OCI-LY1 (cell line): ENCODE data around the gene FOXC1.
A peak's percentile ranks its signal among the peaks of the same experiment; 100 is the strongest.

Source experiments
- H2AFZ ChIP-seq: fragments of 200-600 bp; sonication (generic), shearing (Covaris generic); 2 replicates; pipeline ENCODE4 v1.6.0; 2014; ENCODE audit warnings: antibody characterized with exemption, mild to moderate bottlenecking, low read length
- H3F3A ChIP-seq: fragments of 200-600 bp; sonication (generic), shearing (Covaris generic); 2 replicates; pipeline ENCODE4 v1.6.0; 2014; ENCODE audit warnings: mild to moderate bottlenecking, antibody characterized with exemption, low read length, moderate library complexity; ENCODE audit not compliant: insufficient read depth
- H3K27ac ChIP-seq: fragments of 200-600 bp; sonication (generic); 2 replicates; pipeline ENCODE4 v1.5.1; 2014; ENCODE audit warnings: low read length, mixed run types, mild to moderate bottlenecking, low read depth; ENCODE audit not compliant: poor library complexity, severe bottlenecking
- H3K27me3 ChIP-seq: fragments of 200-600 bp; sonication (generic); 2 replicates; pipeline ENCODE4 v1.6.0; 2014; ENCODE audit warnings: antibody characterized with exemption, mild to moderate bottlenecking, low read length, moderate library complexity; ENCODE audit not compliant: insufficient read depth
- H3K36me3 ChIP-seq: fragments of 200-600 bp; sonication (generic); 2 replicates; pipeline ENCODE4 v1.6.1; 2014; ENCODE audit warnings: mild to moderate bottlenecking, antibody characterized with exemption, low read length, moderate library complexity, mixed read lengths; ENCODE audit not compliant: insufficient read depth
- H3K4me1 ChIP-seq: fragments of 200-600 bp; sonication (generic); 2 replicates; pipeline ENCODE4 v1.5.1; 2014; ENCODE audit warnings: mild to moderate bottlenecking, low read length, moderate library complexity; ENCODE audit not compliant: insufficient read depth, severe bottlenecking
- H3K4me2 ChIP-seq: fragments of 200-600 bp; sonication (generic), shearing (Covaris generic); 2 replicates; pipeline ENCODE4 v1.6.1; 2014; ENCODE audit warnings: low read length
- H3K4me3 ChIP-seq: fragments of 200-600 bp; sonication (generic); 2 replicates; pipeline ENCODE4 v1.5.1; 2014; ENCODE audit warnings: low read length, low read depth, mild to moderate bottlenecking, mixed read lengths; ENCODE audit not compliant: poor library complexity, severe bottlenecking
- H3K79me2 ChIP-seq: fragments of 200-600 bp; shearing (Covaris generic); 2 replicates; pipeline ENCODE4 v1.6.1; 2016; ENCODE audit warnings: mixed run types, low read length, mixed read lengths; ENCODE audit not compliant: insufficient read depth
- H3K9ac ChIP-seq: fragments of 200-600 bp; sonication (generic), shearing (Covaris generic); 2 replicates; pipeline ENCODE4 v1.6.1; 2014; ENCODE audit warnings: mild to moderate bottlenecking, low read length, mixed read lengths
- H3K9me2 ChIP-seq: fragments of 200-600 bp; sonication (generic), shearing (Covaris generic); 2 replicates; pipeline ENCODE4 v1.6.1; 2014; ENCODE audit warnings: low read depth, mild to moderate bottlenecking, low read length, mixed read lengths
- H3K9me3 ChIP-seq: fragments of 200-600 bp; shearing (Covaris generic); 2 replicates; pipeline ENCODE4 v1.6.1; 2014; ENCODE audit warnings: low read length, mixed read lengths
- H4K20me1 ChIP-seq: fragments of 200-600 bp; sonication (generic), shearing (Covaris generic); 2 replicates; pipeline ENCODE4 v1.6.0; 2016; ENCODE audit warnings: mild to moderate bottlenecking, low read length; ENCODE audit not compliant: insufficient read depth
- EZH2 ChIP-seq: fragments of 200-600 bp; sonication (generic), shearing (Covaris generic); IDR thresholded peaks from 2 replicates; pipeline ENCODE4 v1.8.0; 2017; ENCODE audit warnings: borderline replicate concordance, mixed run types, mild to moderate bottlenecking, antibody characterized with exemption, low read length, moderate library complexity, mixed read lengths
- TF ChIP-seq, protein P1 (sequence below): fragments of 200-600 bp; sonication (generic), shearing (Covaris generic); IDR thresholded peaks from 2 replicates; pipeline ENCODE4 v1.5.1; 2017; ENCODE audit warnings: mild to moderate bottlenecking, antibody characterized with exemption, low read length, moderate library complexity, mixed read lengths

Gene FOXC1

DNA sequence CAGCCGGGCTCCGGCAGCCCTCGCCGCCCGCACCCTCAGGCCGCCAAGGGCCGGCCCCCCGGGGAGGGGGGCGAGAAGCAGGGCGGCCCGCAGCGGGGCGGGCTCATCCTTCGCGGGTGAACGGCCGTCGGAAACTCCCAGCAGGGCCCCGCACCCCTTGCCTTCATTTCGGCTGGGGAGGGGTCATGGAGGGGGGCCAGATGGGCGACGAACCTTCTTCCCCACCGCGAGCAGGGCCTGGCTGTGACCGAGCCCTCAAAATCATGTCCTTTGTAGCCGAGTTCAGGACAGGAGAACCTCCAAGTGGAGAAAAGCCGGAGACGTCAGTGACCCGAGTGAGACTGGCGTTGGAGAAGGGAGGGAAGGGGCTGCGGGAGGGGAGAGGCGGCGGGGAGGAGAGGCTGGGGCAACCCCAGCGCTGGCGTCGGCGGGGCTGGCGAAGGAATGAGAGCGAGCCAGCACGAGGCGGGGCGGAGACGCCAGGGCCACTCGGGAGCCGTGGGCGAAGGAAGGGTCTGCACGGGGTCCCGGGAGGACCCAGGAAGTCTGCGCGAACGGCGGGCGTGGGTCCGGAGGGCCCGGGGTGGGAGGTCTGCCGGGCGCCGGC lies 571 bp upstream of the FOXC1 start:
- peak overlapping the region; percentile 66 for H3K27ac ChIP-seq
- no peak for TF ChIP-seq EZH2
- TF ChIP-seq, protein P1, sequence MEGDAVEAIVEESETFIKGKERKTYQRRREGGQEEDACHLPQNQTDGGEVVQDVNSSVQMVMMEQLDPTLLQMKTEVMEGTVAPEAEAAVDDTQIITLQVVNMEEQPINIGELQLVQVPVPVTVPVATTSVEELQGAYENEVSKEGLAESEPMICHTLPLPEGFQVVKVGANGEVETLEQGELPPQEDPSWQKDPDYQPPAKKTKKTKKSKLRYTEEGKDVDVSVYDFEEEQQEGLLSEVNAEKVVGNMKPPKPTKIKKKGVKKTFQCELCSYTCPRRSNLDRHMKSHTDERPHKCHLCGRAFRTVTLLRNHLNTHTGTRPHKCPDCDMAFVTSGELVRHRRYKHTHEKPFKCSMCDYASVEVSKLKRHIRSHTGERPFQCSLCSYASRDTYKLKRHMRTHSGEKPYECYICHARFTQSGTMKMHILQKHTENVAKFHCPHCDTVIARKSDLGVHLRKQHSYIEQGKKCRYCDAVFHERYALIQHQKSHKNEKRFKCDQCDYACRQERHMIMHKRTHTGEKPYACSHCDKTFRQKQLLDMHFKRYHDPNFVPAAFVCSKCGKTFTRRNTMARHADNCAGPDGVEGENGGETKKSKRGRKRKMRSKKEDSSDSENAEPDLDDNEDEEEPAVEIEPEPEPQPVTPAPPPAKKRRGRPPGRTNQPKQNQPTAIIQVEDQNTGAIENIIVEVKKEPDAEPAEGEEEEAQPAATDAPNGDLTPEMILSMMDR = no peak
- no peaks in the 10 kb centered on the region for H3F3A ChIP-seq
- peak overlapping the region; percentile 73 for H3K4me2 ChIP-seq
- no peak overlapping the region for H2AFZ ChIP-seq
- H3K4me3 ChIP-seq = peak overlapping the region; percentile 70
- H3K27me3 ChIP-seq = no peaks in the 10 kb centered on the region
- peak overlapping the region; percentile 70 for H3K9ac ChIP-seq
- peaks cover 20% of the 10 kb centered on the region; the same call in 1 of the 2 replicates for H3K79me2 ChIP-seq
- peaks cover 72% of the 10 kb centered on the region for H3K4me1 ChIP-seq
- peaks cover 25% of the 10 kb centered on the region for H3K36me3 ChIP-seq
- no peaks in the 10 kb centered on the region for H3K9me2 ChIP-seq
- no peaks in the 10 kb centered on the region for H4K20me1 ChIP-seq
- H3K9me3 ChIP-seq = peaks cover 6% of the 10 kb centered on the region

DNA sequence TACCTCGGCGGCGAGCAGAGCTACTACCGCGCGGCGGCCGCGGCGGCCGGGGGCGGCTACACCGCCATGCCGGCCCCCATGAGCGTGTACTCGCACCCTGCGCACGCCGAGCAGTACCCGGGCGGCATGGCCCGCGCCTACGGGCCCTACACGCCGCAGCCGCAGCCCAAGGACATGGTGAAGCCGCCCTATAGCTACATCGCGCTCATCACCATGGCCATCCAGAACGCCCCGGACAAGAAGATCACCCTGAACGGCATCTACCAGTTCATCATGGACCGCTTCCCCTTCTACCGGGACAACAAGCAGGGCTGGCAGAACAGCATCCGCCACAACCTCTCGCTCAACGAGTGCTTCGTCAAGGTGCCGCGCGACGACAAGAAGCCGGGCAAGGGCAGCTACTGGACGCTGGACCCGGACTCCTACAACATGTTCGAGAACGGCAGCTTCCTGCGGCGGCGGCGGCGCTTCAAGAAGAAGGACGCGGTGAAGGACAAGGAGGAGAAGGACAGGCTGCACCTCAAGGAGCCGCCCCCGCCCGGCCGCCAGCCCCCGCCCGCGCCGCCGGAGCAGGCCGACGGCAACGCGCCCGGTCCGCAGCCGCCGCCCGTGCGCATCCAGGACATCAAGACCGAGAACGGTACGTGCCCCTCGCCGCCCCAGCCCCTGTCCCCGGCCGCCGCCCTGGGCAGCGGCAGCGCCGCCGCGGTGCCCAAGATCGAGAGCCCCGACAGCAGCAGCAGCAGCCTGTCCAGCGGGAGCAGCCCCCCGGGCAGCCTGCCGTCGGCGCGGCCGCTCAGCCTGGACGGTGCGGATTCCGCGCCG lies 994 bp downstream of the FOXC1 start:
- Histone ChIP-seq H3K27ac (no peak overlapping the region), H3K4me3 (peak overlapping the region; percentile 70), H3K79me2 (peaks cover 20% of the 10 kb centered on the region; the same call in 1 of the 2 replicates), H3K9ac (peak overlapping the region; percentile 51; the same call in 1 of the 2 replicates), H3K9me2 (no peaks in the 10 kb centered on the region), H3F3A (peaks cover 1% of the 10 kb centered on the region; the same call in 1 of the 2 replicates), H3K4me2 (peak overlapping the region; percentile 59; the same call in 1 of the 2 replicates), H2AFZ (no peak overlapping the region), H4K20me1 (no peaks in the 10 kb centered on the region), H3K36me3 (peaks cover 35% of the 10 kb centered on the region), H3K9me3 (peaks cover 6% of the 10 kb centered on the region), H3K27me3 (no peaks in the 10 kb centered on the region), H3K4me1 (peaks cover 58% of the 10 kb centered on the region)
- TF ChIP-seq, protein P1 = no peak
- no peak for TF ChIP-seq EZH2

DNA sequence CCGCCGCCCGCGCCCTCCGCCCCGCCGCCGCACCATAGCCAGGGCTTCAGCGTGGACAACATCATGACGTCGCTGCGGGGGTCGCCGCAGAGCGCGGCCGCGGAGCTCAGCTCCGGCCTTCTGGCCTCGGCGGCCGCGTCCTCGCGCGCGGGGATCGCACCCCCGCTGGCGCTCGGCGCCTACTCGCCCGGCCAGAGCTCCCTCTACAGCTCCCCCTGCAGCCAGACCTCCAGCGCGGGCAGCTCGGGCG lies 1.5 kb downstream of the FOXC1 start:
- Histone ChIP-seq H4K20me1 (no peaks in the 10 kb centered on the region), H3K4me3 (no peak overlapping the region), H3K36me3 (peaks cover 39% of the 10 kb centered on the region), H3F3A (peaks cover 4% of the 10 kb centered on the region; the same call in 1 of the 2 replicates), H3K4me2 (no peak overlapping the region), H3K9ac (no peak overlapping the region), H3K79me2 (peaks cover 20% of the 10 kb centered on the region; the same call in 1 of the 2 replicates), H2AFZ (no peak overlapping the region), H3K27me3 (no peaks in the 10 kb centered on the region), H3K27ac (no peak overlapping the region), H3K4me1 (peaks cover 53% of the 10 kb centered on the region), H3K9me3 (peaks cover 6% of the 10 kb centered on the region), H3K9me2 (no peaks in the 10 kb centered on the region)
- no peak for TF ChIP-seq EZH2
- TF ChIP-seq, protein P1 = no peak
